ENCODE results near the gene FBLIM1.

Gene FBLIM1

GRCh38 chr1:15757575-15758342 is 836 bp upstream of the FBLIM1 start (continued):
- no peak for TF ChIP-seq ZNF544 (tag by site-specific recombination; IDR thresholded peaks at IDR 0.05)

GRCh38 chr1:15758953-15759661 is 512 bp downstream of the FBLIM1 start:
- Histone ChIP-seq H3K27ac (ENCODE audit: extremely low read depth, low read depth, low read length) (peak overlapping the region; percentile 67; the same call in 1 of the 2 replicates), H3K36me3 (ENCODE audit: control insufficient read depth in 2 of 2, insufficient read depth in 1 of 2, low read length in 2 of 2) (peaks cover 0 to 1% of the 10 kb centered on the region in 2 experiments; a peak in 1 of 3 replicates), H3K4me3 (ENCODE audit: low read depth, low read length) (peak overlapping the region; percentile 43), H3K4me1 (ENCODE audit: control insufficient read depth, insufficient read depth, low read length) (peaks cover 7% of the 10 kb centered on the region; the same call in 1 of the 2 replicates), H3K9me3 (ENCODE audit: control insufficient read depth, insufficient read depth, low read depth, low read length) (no peaks in the 10 kb centered on the region)
- POLR2A ChIA-PET = no interaction called here
- CTCF ChIA-PET = no interaction called here
- TF ChIP-seq EGR2 (tag by site-specific recombination; IDR thresholded peaks at IDR 0.05; ENCODE audit: low read depth) = no peak
- TF ChIP-seq PRDM1 (tag by site-specific recombination; IDR thresholded peaks at IDR 0.05) = no peak
- no peak for TF ChIP-seq YY2 (tag by site-specific recombination; IDR thresholded peaks at IDR 0.05)
- TF ChIP-seq BCL11B (tag by site-specific recombination; IDR thresholded peaks at IDR 0.05; ENCODE audit: low read depth) = no peak
- 0 out of 2 replicates have a peak, but pooled peaks have one; percentile 18 for TF ChIP-seq KLF17 (tag by site-specific recombination; IDR thresholded peaks at IDR 0.05)
- TF ChIP-seq ZFP69B (tag by site-specific recombination; IDR thresholded peaks at IDR 0.05) = no peak
- no peak for TF ChIP-seq ZNF404 (tag by site-specific recombination; IDR thresholded peaks at IDR 0.05)
- TF ChIP-seq AEBP2 (tag by site-specific recombination; IDR thresholded peaks at IDR 0.05; ENCODE audit: borderline replicate concordance) = no peak
- peak; percentile 56; the same call in 1 of the 2 replicates for TF ChIP-seq PATZ1 (tag by site-specific recombination; IDR thresholded peaks at IDR 0.05)
- no peak for TF ChIP-seq ZNF391 (tag by site-specific recombination; IDR thresholded peaks at IDR 0.05; ENCODE audit: borderline replicate concordance, low read depth)
- TF ChIP-seq ZNF791 (tag by site-specific recombination; IDR thresholded peaks at IDR 0.05) = no peak
- TF ChIP-seq ZNF660 (tag by site-specific recombination; IDR thresholded peaks at IDR 0.05) = no peak
- no peak for TF ChIP-seq ZNF645 (tag by site-specific recombination; IDR thresholded peaks at IDR 0.05)
- no peak for TF ChIP-seq ZSCAN30 (tag by site-specific recombination; IDR thresholded peaks at IDR 0.05)
- TF ChIP-seq ZNF37A (tag by site-specific recombination; IDR thresholded peaks at IDR 0.05) = peak; percentile 24; the same call in 1 of the 2 replicates
- peak; percentile 48; the same call in 1 of the 2 replicates for TF ChIP-seq ZBTB11 (tag by site-specific recombination; conservative IDR thresholded peaks at IDR 0.05; ENCODE audit: low read depth)
- TF ChIP-seq ZFHX2 (tag by site-specific recombination; conservative IDR thresholded peaks at IDR 0.05) = no peak
- peak; percentile 44; the same call in 1 of the 2 replicates for TF ChIP-seq ZIC2 (tag by site-specific recombination; IDR thresholded peaks at IDR 0.05)
- no peak for TF ChIP-seq ZNF843 (tag by site-specific recombination; IDR thresholded peaks at IDR 0.05)
- TF ChIP-seq TSHZ1 (tag by site-specific recombination; IDR thresholded peaks at IDR 0.05; ENCODE audit: borderline replicate concordance) = no peak

Data from HEK293 (cell line).